ENCODE measurements around the gene GRIK4.

Gene GRIK4

DNA sequence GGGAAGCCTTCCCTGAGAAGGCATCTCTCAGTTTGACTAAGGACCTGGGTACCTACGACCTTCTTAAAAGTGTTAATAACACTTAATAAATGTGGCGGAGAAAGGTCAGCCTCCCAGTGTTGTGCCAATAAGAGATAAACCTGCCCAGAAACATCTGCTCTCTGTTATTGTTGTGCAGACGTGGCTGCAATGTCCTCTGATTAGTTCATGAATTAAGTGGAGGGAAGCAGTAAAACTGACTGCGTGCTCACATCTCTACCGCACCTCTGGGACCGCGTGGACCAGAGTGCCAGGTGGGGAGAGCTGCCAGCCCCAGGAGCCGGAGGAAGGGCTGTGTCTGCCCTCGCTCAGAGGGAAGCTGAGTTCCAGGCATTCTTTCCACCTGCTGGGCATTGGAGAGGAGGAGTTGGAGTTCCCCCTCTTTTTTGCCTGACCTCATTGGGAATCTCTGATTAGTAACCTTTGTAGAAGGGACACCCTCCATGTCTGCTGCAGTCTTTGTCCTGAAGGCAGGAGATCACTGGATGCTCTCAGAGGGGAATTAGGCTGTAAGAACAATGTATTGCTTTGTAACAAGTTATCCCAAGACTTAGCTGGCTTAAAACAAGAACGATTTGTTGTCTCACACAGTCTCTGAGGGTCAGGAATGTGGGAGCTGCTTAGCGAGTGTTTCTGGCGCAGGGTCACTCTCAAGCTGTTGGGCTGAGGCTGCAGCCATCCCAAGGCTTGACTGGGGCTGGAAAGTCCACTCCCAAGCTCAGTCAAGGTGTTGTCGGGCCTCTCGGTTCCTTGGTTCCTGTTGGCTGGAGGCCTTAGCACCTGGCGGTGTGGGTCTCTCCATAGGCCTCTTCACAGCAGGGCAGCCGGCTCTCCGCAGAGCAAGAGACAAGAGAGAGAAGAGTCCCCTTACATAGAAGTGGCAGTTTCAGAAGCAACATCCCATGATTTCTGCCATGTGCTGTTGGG, 264.7 kb downstream of the GRIK4 start:
- DNase-seq (ENCODE audit: low read depth): no peak
- TF ChIP-seq, protein P1, sequence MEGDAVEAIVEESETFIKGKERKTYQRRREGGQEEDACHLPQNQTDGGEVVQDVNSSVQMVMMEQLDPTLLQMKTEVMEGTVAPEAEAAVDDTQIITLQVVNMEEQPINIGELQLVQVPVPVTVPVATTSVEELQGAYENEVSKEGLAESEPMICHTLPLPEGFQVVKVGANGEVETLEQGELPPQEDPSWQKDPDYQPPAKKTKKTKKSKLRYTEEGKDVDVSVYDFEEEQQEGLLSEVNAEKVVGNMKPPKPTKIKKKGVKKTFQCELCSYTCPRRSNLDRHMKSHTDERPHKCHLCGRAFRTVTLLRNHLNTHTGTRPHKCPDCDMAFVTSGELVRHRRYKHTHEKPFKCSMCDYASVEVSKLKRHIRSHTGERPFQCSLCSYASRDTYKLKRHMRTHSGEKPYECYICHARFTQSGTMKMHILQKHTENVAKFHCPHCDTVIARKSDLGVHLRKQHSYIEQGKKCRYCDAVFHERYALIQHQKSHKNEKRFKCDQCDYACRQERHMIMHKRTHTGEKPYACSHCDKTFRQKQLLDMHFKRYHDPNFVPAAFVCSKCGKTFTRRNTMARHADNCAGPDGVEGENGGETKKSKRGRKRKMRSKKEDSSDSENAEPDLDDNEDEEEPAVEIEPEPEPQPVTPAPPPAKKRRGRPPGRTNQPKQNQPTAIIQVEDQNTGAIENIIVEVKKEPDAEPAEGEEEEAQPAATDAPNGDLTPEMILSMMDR (IDR thresholded peaks at IDR 0.05; ENCODE audit: low read depth, low read length, missing control alignments): no peak
- H3K4me3 ChIP-seq (ENCODE audit: low read depth, low read length): no peak overlapping the region

DNA sequence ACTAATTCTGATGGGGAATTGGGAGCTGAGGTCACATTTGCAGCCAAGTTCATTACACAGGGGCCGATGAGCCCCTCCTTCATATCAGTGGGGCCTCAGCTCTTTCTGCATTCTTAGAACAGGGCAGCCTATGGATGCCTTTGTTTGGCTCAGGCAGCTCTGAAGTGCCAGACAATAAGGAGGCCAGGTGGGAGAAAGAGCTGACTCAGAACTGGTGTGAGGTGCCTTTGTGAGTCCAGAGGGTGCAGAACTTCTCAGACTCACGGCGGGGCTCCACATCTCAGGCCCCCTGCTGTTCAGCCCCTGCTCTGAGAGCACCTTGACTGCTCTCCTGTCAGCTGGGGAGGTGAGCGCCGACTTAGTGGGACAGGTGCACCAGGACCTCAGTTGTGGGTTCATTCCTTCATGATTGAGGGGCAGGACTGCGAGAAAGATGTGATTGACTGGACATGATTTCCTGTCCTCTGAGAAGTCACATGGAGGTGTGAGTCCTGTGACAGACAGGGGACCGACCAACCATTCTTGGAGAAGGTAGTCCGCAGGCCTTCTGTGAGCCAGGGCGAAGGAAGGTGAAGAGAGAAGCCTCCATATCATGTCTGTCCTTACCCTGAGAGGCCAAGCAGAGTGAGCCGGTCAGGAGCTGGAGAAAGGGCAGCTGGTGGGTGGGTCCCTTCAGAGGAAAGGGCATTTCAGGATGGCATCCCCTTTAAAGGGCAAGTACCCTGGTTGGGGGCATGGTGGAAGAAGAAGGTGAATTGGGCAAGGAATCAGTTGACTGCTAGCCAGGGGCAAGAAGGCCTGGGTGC, 267.3 kb downstream of the GRIK4 start:
- H3K4me3 ChIP-seq (ENCODE audit: low read depth, low read length): no peak overlapping the region
- TF ChIP-seq, protein P1 (IDR thresholded peaks at IDR 0.05; ENCODE audit: low read depth, low read length, missing control alignments): no peak
- no peak for DNase-seq (ENCODE audit: low read depth)

DNA sequence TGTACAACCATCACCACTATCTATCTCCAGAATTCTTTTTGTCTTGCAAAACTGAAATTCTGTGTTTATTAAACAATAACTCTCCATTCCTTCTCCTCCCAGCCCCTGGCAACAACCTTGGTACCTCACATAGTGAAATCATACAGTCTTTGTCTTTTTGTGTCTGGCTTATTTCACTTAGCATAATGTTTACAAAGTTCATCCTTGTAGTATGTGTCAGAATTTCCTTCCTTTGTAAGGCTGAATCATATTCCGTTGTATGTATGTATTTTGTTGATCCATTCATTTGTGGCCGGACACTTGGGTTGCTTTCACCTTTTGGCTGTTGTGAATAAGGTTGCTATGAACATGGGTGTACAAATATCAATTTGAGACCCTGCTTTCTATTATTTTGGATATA, 268.7 kb downstream of the GRIK4 start:
- TF ChIP-seq, protein P1 (IDR thresholded peaks at IDR 0.05; ENCODE audit: low read depth, low read length, missing control alignments): no peak
- H3K4me3 ChIP-seq (ENCODE audit: low read depth, low read length): no peak overlapping the region
- DNase-seq (ENCODE audit: low read depth): no peak

DNA sequence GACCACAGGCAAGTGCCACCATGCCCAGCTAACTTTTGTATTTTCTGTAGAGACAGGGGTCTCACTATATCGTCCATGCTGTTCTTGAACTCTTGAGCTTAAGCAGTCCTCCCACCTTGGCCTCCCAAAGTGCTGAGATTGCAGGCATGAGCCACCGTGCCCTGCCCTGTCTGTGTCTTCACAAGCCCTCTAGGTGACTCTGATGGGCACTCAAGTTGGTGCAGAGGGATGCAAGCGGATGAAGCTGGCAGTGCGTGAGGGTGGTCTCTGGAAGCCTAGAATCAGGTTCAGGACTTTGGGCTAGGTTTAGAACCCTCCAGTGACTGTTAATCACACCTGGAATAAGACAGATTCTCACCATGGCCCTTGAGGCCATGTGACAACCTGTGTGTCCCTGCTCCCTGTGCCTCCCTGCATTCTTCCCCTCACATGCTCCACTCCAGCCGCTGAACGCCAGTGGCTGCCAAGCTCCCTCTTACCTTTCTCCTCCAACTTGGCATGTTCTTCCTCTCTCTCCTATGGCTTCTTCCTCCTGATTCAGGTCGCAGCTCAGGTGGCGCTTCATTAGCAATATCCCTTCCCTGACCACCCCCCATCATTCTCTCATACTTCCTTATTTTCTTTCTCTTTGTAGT, 270.1 kb downstream of the GRIK4 start:
- TF ChIP-seq, protein P1 (IDR thresholded peaks at IDR 0.05; ENCODE audit: low read depth, low read length, missing control alignments): no peak
- no peak for DNase-seq (ENCODE audit: low read depth)
- no peak overlapping the region for H3K4me3 ChIP-seq (ENCODE audit: low read depth, low read length)

DNA sequence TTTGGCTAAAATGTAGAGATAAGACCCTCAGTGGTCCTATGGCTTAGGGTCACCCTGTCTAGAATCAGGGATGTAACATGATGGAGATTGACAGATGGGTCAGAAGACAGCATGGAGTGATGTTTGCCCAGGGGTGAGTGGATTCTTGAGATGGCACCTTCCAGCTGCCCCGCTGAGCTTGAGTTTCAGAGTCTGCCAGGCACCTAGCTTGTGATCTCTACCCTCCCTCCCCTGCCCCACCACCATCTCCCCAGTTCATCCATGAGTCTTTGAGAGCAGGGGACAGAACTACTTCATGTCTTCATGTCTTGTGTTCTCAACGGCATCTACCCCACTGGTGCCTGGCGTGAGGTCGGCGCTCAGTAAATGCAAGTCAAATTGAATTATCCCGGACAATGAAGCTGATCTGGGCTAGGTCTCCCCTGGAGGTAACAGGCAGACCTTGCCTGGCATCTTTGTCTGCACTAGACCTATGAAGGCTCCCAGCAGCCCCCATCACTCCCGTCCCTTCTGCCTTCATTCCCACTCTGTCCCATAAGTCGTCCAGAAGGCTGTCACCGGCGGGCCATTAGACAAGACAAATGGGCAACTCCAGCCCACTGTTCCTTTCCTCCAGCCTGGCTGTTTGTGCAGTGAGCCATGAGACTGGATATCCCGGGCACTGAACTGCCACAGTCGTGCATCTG, 273.2 kb downstream of the GRIK4 start:
- TF ChIP-seq, protein P1 (IDR thresholded peaks at IDR 0.05; ENCODE audit: low read depth, low read length, missing control alignments): no peak
- DNase-seq (ENCODE audit: low read depth): no peak
- H3K4me3 ChIP-seq (ENCODE audit: low read depth, low read length): no peak overlapping the region

DNA sequence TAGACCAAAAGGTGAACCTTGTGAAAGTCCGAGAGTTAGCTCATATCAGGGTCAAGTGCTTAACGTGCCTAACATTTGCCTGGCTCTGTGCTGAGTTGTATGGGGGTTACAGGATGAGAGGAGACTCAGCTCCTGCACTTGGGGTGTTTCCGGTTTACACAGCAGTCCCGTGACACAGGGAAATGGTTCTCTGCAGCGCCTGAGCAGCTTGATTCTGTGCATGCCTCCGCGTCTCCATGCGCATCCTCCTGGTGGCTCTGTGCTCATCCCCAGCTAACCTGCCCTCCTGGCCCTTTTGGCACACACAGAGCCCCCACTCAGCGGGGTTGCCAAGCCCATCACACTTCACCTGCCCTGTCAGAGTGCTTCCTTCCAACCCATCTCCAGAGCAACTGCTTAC, 274.0 kb downstream of the GRIK4 start:
- H3K4me3 ChIP-seq (ENCODE audit: low read depth, low read length): no peak overlapping the region
- no peak for DNase-seq (ENCODE audit: low read depth)
- TF ChIP-seq, protein P1 (IDR thresholded peaks at IDR 0.05; ENCODE audit: low read depth, low read length, missing control alignments): no peak
